ENCODE results near the gene ZGPAT. TPM values are rescaled to one million over a fixed set of nuclear protein-coding genes. Genes with fewer than 3 reads are reported as not detected.

ZGPAT gene
- total and polyA plus RNA-seq, 10 of the 15 experiments (the other 5 are each of a cell fraction or from before 2014, with no cell fraction given), result 0.58 to 52.9 (median 18.0) TPM

- TF ChIP-seq PKNOX1 (IDR thresholded peaks at IDR 0.05), result no peak
- TF ChIP-seq ZBTB33 (IDR thresholded peaks at IDR 0.05), result no peak
- TF ChIP-seq KDM1A (IDR thresholded peaks at IDR 0.05; ENCODE audit: borderline replicate concordance), result no peak
These were observed 3.7 kb upstream of the ZGPAT start (continued) for GRCh38 chr20:63703976-63704748.

GRCh38 chr20:63704749-63705117 lies 3.1 kb upstream of the ZGPAT start:
- in situ Hi-C loops (cut with MboI) (loop anchor here (5.0 kb wide), 1 partner anchor 153 kb away; no protein-coding TSS in a partner anchor), intact Hi-C loops (cut with micrococcal nuclease; ENCODE audit: unreplicated experiment) (no loop called here)
- ChIA-PET RAD21 (ENCODE audit: unreplicated experiment) (interaction anchor here (1.1 kb wide), 1 partner anchor 240 kb away, joined by 3 read pairs; no protein-coding TSS in a partner anchor), SMC1A (ENCODE audit: uncharacterized antibody, unreplicated experiment) (no interaction called here), POLR2A (no interaction called here), CTCF (interaction anchor here (0.6 kb wide), 1 partner anchor 367 kb away, joined by 3 read pairs; no protein-coding TSS in a partner anchor)
- no peak for DNase-seq (ENCODE audit: low read depth, low spot score)
- Histone ChIP-seq H3K9me3 (replicated peaks; ENCODE audit: control insufficient read depth, insufficient read depth, low read length) (no peaks in the 10 kb centered on the region), H3K27ac (ENCODE audit: control insufficient read depth, insufficient read depth) (no peak overlapping the region), H2AFZ (ENCODE audit: control insufficient read depth, low read depth, low read length) (no peak overlapping the region), H3K4me2 (ENCODE audit: control insufficient read depth, insufficient read depth) (no peak overlapping the region), H3K27me3 (replicated peaks in 1 of 2; ENCODE audit: control insufficient read depth in 2 of 2, insufficient read depth in 2 of 2, low read length in 1 of 2) (no peaks in the 10 kb centered on the region), H3K4me1 (ENCODE audit: control insufficient read depth, insufficient read depth, low read length) (peaks cover 13% of the 10 kb centered on the region), H3K9ac (ENCODE audit: control insufficient read depth, insufficient read depth, low read length) (no peak overlapping the region), H3K36me3 (ENCODE audit: control insufficient read depth in 2 of 2, insufficient read depth in 2 of 2, low read length in 1 of 2) (peaks cover 5 to 10% of the 10 kb centered on the region in 2 experiments; a peak in 3 of 4 replicates), H3K79me2 (ENCODE audit: control insufficient read depth, insufficient read depth, low read length) (peaks cover 35% of the 10 kb centered on the region), H3K4me3 (no peak overlapping the region), H4K20me1 (ENCODE audit: control insufficient read depth, insufficient read depth) (no peaks in the 10 kb centered on the region)
- FAIRE-seq, result no peak
- no peak for ATAC-seq
- WGBS (ENCODE audit: insufficient coverage, insufficient replicate concordance, low lambda C conversion rate, missing lambda C conversion rate), result 88% methylated on average over 6 of the region's 6 CpGs
- TF ChIP-seq RAD51 (IDR thresholded peaks at IDR 0.05), result no peak
- peak; percentile 49; the same call in 1 of the 2 replicates for TF ChIP-seq POLR2A (IDR thresholded peaks at IDR 0.05; ENCODE audit: low read depth, low read length)
- BruUV-seq (replicated peaks), result no TSS peak

All from GM12878 (cell line).